NCI-H510A treated with DMSO at 0.1 percent for 48 hours (cell line): ENCODE results near the gene SCIN.
"Not testable (repeated sequence)": the region's sequence is repeated elsewhere in the genome, so short reads cannot be mapped to it uniquely, and the experiment has no call there.

Experiments used
- DNase-seq: peaks from one replicate; lab custom pipeline; 2025; lab: John Stamatoyannopoulos, UW

The SCIN gene

DNA sequence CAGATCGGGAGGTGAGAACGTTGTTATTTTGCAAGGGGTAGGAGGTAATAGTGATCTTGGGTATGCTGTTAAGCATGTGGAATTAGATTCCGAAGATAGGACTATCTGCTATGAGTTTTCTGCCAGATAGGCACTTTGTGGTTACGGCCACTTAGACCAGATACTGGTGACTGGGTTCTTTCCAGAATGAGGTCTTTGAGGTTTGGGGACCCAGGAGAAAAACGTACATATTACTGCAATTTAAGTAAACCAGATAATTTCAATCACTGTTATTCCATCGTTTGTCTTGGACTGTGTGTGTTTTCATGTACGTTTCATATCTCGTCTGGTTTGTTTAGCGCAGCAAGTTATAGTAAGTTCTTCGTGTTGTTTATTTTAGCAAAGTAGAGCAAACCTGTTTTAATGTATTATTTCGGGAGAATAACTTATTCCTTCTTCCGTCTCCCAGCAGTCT lies 117.2 kb downstream of the SCIN start:
- DNase-seq: no peak

DNA sequence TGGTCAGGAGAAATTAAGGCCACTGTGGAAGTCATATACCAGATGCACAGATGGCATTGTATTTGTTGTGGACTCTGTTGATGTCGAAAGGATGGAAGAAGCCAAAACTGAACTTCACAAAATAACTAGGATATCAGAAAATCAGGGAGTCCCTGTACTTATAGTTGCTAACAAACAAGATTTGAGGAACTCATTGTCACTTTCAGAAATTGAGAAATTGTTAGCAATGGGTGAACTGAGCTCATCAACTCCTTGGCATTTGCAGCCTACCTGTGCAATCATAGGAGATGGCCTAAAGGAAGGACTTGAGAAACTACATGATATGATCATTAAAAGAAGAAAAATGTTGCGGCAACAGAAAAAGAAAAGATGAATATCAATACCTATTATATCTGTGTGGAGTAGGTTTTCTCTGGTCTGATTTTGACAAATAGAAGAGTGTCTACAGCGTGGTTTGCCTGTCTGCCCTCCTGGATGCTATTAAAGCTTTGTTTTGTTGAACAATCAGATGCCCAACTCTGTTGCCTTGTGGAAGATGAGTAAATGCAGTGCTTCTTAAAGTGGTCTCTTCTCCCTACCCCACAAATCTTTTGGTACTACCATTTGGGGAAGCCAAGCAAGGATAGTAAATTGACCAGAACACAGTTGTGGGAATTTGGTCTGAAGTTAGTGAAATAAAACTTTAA lies 118.1 kb downstream of the SCIN start:
- DNase-seq: not testable (repeated sequence)

DNA sequence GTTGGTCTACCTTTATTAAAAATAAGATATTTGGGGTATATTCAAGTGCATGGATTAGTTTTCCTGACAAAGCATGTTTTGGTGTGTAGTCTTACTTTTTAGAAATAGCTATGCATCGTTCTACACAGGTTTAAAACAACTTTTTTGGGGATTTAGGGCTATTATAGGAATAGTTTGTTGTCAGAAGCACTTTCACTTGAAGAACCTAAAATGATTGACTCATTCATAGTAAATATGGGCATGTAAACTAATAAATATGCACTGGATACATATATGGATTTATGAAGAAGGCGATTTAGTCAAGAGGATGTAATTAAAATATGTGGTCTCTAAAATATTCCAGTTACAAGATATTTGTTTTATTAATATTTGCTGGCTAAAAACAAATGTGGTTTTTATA lies 118.9 kb downstream of the SCIN start:
- no peak for DNase-seq

DNA sequence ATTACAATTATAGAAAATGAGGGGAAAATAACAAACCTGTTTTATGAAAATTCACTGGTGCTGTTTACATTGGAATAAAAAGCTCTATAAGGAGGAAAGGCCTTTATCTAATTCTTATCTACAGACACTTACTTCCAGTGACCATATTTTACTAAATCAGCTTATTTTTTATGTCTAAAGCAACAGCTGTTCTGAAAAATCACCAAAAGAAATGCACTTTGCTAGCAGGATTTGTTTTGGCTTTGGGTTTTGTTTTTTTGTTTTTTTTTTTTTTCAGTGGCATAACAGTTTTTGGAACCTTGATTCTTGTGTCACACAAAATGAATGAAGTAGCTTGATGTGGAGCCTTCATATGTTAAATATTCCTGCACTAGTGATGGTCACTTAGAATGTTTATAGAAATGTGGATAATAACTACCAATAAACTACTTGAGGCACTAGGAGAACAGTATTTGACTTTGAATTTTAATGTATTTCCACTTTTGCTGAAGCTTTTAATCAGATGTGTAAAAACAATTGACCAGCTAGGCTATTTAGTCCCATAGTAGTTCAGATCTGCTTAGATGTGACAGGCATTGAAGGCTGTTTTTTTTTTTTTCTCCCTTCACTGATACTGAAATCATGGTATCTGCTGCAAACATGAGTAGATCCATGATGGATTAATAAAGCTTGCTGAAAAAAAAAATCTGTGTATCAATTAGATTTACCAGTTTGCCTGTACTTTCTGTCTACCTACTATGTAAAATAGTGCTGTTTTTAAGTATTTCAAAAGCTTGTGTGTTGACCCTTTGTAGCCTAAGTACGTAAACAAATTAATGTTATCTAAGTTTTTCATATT lies 119.7 kb downstream of the SCIN start:
- DNase-seq: no peak

DNA sequence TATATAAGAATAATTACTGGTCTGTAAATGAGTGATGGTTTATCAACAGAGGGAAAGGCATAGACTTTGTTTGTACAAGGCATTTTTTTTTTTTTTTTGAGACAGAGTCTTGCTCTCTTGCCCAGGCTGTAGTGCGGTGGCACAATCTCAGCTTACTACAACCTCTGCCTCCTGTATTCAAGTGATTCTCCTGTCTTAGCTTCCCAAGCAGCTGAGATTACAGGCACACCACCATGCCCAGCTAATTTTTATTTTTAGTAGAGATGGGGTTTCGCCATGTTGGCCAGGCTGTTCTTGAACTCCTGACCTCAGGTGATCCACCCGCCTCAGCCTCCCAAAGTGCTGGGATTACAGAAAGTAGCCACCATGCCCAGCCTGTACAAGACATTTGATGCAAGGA lies 120.9 kb downstream of the SCIN start:
- DNase-seq: not testable (repeated sequence)

DNA sequence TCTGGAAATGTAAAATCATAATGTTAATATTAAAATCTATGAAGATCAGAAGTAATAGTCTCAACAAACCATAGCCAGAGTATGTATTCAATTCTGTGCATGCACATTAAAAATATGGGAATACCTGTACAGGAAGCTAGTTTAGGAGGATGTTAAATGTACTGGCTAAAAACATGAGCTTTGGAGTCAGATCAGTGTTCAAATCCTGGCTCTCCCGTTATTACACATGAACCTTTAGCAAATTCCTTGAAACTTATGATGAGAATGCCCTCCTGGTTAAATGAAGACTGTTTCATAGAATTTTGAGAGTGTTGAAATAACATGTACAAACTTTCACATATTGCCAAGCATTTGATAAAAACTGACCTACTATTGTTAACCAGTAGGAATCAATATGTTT lies 121.5 kb downstream of the SCIN start:
- no peak for DNase-seq

DNA sequence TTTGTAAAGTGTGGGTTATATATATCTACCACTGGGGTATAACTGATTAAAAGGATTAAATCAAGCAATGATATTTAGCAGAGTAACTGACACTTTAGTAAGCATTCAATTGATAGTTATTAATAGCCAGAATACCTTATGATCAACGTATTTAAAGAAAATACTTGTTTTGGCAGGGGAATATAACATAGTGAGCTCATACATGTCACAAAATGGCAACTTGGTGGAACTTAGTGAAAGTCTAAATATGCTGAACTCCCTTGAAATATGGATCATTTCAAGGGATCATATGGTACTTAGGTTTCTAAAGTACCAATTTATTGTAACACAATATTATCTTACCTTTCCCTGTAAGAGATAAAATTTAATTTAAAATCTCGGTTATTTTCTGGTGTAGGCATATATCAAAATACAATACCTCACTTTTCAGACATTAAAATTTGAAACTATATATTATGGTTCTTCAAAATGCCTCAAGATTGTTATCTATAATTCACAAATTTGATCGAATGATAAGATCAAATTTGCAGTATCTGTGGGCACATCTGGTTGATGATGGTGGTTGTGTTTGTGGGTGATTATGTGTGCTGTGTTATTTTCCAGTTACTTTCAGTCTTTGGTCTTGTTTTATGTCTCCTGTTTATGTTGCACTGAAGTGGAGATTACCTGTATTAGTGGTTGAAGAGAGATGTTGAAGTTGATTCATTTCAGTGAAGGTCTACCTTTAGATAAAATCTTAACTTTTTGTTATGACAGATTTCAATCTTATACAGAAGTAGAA lies 122.1 kb downstream of the SCIN start:
- DNase-seq: no peak

DNA sequence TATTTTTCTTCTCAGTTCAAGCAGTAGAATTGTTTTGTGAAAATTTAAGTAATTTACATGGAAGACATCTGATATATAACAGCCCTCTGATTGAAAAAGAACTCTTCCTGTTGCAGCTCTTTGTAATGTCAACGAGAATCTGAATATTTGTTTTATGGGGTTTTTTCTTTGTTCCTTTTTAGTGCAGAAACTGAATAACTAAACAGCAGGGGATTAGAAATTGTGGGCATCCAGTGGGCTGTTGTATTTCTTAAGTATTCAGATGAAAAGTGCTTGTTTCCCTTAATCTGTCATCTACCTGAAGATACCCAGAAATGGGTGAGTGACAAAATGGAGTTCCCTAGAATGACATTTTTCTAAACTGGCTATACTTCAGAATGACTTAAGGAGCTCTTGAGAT lies 124.3 kb downstream of the SCIN start:
- DNase-seq: no peak

GRCh38 chr7:12695965-12696364 lies 125.4 kb downstream of the SCIN start:
- no peak for DNase-seq

- DNase-seq: no peak
These were observed 128.8 kb downstream of the SCIN start for GRCh38 chr7:12699299-12699698.

GRCh38 chr7:12701433-12701832 lies 130.9 kb downstream of the SCIN start:
- DNase-seq: no peak

- DNase-seq: no peak
These were observed 133.4 kb downstream of the SCIN start for GRCh38 chr7:12703881-12704280.

GRCh38 chr7:12705878-12706277 lies 135.4 kb downstream of the SCIN start:
- DNase-seq: no peak

GRCh38 chr7:12706900-12707536 lies 136.5 kb downstream of the SCIN start:
- peak; percentile 94 for DNase-seq

GRCh38 chr7:12708314-12708713 lies 137.8 kb downstream of the SCIN start:
- DNase-seq: no peak
